NOMO-1 (cell line): ENCODE data around the gene TCTA.
A peak's percentile ranks its signal among the peaks of the same experiment; 100 is the strongest.

ENCODE experiments used
- DNase-seq, 2 experiments: peaks; one replicate each; lab custom pipeline; 2025; ENCODE audit not compliant: unreplicated experiment in 2 of 2; lab: John Stamatoyannopoulos, UW

The TCTA gene

GRCh38 chr3:49410066-49410845 lies 2.0 kb upstream of the TCTA start:
- no peak for DNase-seq

GRCh38 chr3:49410846-49411534 lies 1.2 kb upstream of the TCTA start:
- DNase-seq: peak in 1 of 2 experiments; percentile 17

DNA sequence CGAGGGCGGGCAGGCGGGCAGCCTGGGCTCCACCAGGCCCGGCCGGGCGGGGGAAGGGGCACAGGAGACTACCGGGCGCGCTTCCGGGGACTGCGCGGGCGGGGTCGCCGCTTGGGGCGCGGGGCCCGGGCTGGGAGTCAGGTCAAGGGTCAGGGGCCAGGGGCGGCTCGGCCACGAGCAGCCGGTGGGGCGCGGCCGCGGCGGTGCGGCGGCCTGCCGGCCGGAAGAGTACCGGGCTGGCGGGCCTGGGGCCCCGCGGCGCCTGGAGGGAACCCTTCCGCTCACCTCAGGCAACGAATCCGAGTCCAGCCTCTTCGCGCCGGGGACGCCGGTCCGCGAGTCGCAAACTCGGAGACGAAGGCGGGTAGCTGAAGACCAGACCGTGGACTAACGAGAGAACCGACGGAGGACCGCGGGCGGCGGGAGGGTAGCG lies 672 bp upstream of the TCTA start:
- DNase-seq: peak in 1 of 2 experiments; percentile 34

GRCh38 chr3:49412632-49413337 lies 562 bp downstream of the TCTA start:
- no peak for DNase-seq

GRCh38 chr3:49413338-49413734 lies 1.1 kb downstream of the TCTA start:
- no peak for DNase-seq

DNA sequence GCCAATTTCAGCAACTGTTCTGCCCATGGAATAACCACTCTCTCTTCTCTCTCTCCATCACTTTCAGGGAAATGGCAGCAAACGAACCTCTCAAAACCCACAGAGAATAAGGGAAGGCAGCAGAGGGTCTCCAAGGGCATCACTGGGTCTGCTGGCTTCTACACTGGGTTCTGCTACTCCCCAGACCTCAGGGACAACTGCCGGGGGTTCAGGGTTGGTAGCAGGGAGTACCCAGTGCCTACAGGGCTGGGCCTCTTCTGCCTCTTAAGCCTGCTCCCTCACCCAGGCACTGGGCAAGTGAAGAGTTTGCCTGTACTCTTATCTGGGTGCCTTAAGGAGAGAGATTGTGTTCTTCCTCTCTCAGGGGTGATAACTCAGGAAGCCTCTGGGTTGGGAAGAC lies 2.5 kb downstream of the TCTA start:
- no peak for DNase-seq

DNA sequence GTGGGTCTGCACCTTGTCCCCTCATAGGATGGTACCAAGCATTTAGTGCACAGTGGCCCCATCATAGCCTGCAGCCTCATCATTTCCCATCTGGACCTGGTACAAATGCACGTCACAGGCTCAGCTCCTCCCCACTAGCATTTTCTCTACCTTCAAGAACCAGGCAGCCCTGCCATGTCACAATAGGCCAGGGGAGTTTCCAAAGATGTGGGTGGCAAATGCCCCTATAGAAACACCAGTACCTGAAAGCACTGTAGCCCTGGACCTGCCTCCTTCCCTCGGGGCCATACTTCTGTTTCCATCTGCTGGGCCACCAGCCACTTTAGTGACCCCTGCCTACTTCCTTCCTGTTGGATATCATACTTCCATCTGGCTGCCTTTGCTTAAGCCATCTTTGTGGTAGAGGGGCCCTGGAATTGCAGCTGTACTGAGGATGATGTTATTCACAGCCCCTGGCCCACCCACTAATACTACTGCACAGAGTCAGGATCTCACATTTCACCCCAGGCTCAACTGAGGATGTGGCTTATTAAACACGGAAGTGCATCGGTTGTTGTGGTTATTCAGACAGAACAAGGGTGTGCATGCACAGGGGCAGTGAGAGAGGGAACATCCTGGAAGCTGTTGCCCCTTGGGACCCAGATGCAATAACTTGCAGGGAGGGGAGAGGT lies 3.8 kb downstream of the TCTA start:
- peak; percentile 45 to 50 for DNase-seq

DNA sequence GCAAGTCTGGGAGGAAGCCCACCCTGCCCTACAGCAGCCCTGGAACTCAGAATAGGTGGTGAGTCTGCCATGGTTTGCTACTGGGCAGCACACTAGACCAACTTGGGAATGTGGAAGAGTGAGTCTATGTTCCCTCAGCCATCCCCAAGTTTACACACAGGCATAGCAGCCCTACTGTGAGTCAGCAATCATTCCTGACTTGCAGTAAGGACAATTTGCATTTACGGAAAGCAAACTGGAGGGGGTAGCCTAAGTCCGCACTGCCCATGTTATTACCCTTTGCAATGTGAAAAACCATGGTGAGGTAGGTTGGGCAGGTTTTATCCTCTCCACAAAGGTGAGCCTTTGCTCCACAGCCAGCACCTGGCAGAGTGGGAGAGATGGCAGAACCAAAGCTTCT lies 4.6 kb downstream of the TCTA start:
- no peak for DNase-seq

DNA sequence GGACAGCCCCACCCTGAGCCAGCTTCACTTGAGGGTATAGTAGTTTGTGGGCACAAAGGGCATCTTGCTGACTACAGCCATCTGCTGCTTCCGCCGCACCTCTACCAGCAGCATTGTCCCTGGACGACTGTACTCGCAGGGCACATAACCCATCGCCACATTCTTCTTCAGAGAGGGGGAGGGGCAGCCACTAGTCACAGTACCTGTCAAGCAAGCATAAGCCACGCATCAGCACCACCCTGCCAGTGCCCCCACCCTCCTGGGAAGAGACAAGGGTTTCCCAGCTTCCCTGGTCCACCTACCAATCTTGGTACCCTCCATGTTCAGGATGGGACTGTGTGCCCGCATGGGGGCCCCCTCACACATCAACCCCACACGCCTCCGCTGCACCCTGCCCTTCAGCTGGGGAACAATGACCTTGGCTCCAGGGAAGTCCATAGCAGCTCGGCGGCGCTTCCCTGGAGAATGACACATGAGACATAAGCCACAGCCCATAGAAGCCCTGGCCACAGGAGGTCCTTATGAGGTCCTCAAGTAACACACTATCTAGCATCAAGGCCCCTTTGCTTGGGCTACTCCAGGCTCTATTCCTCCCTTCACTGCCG lies 5.4 kb downstream of the TCTA start:
- DNase-seq: no peak

DNA sequence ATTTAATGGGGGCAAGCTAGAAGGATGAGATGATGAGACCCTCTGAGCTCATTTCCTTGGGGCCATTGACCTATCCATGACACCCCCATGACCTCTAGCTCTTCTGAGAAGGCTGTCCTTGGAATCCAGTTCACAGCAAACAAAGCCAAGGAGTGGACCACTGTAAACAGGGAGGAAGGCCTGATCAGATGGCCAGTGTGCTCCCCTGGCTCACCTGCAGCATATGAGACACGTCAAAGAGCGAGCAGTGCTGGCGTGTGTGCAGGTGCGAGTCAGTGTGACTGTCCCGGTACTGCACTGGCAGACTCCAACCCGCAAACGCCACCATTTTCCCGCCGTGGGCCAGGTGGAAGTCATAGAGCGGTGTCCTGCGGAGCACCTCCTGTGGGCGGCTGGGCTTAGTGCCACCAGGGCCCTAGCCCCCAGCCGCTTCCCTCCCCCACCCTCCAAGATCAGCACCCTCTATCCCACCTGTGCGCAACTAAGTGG lies 9.7 kb downstream of the TCTA start:
- DNase-seq: no peak

GRCh38 chr3:49422379-49423248 lies 10.4 kb downstream of the TCTA start, which contains the start of gene AMT:
AMT (minus strand) TSS chr3:49422473; CDS start chr3:49422450, 23 bp downstream.
- DNase-seq: no peak

DNA sequence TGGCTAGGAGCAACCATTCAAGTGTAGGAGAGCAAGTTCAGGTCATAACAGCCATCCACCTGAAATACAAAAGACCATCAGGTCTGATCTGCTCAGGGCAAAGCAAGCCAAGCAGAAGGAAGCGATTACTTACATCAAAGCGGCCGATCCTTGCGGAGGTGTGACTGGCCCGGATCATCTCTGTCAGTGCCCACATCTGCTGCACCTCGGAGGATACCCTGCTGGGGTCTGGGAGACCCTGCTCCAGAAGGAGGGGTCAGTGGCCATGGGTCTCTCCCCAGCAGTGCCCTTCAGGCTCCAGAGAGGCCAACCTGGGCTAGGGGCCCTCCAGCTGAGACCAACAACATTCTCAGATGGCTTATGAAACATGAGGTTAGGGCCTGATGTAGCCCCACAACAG lies 12.6 kb downstream of the TCTA start:
- no peak for DNase-seq

- DNase-seq: no peak
These were observed 15.4 kb downstream of the TCTA start for GRCh38 chr3:49427586-49427985.

DNA sequence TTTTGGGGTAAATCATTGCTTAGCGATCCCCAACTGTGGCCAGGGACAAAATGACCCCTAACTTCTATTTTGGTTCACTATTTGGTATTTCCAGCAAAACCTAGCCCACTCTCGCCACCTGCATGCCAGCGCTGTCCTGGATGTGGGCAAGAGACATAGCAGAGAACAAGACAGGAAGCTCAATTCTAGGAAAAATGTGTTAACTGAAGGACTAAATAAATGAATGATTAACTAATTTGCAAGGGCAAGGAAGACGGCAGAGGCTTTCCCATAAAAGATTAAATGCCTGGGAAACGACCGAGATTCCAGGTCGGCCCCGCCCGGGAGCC lies 16.5 kb downstream of the TCTA start:
- peak; percentile 30 to 48 for DNase-seq

DNA sequence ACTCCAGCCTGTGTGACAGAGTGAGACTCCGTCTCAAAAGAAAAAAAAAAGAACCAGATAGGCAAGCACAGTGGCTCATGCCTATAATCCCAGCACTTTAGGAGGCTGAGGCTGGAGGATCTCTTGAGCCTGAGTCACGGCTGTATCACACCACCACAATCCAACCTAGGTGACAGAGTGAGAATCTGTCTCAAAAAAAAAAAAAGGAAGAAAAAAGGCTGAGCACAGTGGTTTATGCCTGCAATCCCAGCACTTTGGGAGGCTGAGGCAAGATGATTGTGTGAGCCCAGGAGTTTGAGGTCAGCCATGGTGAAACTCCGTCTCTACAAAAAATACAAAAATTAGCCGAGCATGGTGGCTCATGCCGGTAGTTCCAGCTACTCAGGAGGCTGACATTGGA lies 22.5 kb downstream of the TCTA start:
- no peak for DNase-seq

- no peak for DNase-seq
These were observed 33.2 kb downstream of the TCTA start for GRCh38 chr3:49445391-49445790.

DNA sequence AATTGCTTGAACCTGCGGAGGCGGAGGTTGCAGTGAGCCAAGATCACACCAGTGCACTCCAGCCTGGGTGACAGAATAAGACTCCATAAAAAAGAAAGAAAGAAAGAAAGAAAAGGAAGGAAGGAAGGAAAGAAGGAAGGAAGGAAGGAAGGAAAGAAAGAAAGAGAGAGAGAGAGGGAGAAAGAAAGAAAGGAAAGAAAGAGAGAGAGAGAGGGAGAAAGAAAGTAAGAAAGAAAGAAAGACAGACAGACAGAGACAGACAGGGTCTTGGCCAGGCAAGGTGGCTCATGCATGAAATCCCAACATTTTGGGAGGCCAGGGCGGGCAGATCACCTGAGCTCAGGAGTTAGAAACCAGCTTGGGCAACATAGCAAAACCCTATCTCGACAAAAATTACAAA lies 41.4 kb downstream of the TCTA start:
- DNase-seq: no peak

DNA sequence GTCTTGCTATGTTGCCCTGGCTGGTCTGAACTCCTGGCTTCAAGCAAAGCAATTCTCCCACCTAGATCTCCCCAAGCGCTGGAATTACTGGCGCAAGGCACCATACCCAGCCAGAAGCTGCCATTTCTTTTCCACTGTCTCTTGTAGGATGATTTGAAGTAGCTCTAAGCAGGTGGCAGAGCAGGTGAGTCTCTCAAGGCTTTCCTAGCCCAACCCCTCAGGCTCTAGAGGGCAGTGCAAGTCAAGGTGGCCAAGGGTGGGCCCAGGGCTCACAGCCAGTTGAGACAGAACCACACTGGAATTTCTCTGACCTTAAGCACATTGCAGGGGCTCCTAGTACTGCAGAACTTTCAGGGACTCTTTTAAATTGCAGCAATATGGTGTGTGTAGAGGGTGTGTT lies 42.2 kb downstream of the TCTA start:
- no peak for DNase-seq

- DNase-seq: no peak
These were observed 42.9 kb downstream of the TCTA start for GRCh38 chr3:49454898-49455681.
